LNCaP clone FGC (cell line): ENCODE measurements around the gene ZNF592.

Experiments
- DNase-seq: peaks from one replicate; pipeline ENCODE4 v3.0.0-alpha.2; 2011; ENCODE audit warnings: low read depth
- H3K4me3 ChIP-seq: 2 replicates; pipeline ENCODE4 v1.5.1; 2011; ENCODE audit warnings: mild to moderate bottlenecking, low read depth, low read length, control low read depth
- CTCF ChIP-seq: IDR thresholded peaks from 2 replicates; pipeline ENCODE4 v1.5.1; 2012; ENCODE audit warnings: mild to moderate bottlenecking; ENCODE audit not compliant: control insufficient read depth, insufficient read depth; ENCODE audit errors: extremely low read depth

Gene ZNF592

DNA sequence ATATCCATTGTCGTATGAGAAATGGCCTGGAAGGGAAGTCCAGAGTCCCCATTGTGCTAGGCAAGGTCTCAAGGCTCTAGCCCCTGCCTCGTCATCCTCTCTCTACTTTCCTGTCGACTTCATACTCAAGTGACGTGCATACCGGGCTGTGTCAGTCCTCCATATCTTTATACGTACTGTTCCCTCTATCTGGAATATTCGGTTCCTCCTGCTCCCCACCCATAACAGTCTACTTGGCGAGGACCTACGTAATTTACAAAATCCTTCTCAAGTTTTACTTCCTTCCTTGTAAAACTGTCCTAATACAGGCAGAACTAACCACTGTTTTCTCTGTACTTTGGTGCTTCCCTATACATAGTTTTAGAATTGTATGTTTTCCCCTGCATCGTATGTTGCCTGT lies 66.5 kb downstream of the ZNF592 start:
- DNase-seq: no peak
- TF ChIP-seq CTCF: no peak
- no peak overlapping the region for H3K4me3 ChIP-seq

DNA sequence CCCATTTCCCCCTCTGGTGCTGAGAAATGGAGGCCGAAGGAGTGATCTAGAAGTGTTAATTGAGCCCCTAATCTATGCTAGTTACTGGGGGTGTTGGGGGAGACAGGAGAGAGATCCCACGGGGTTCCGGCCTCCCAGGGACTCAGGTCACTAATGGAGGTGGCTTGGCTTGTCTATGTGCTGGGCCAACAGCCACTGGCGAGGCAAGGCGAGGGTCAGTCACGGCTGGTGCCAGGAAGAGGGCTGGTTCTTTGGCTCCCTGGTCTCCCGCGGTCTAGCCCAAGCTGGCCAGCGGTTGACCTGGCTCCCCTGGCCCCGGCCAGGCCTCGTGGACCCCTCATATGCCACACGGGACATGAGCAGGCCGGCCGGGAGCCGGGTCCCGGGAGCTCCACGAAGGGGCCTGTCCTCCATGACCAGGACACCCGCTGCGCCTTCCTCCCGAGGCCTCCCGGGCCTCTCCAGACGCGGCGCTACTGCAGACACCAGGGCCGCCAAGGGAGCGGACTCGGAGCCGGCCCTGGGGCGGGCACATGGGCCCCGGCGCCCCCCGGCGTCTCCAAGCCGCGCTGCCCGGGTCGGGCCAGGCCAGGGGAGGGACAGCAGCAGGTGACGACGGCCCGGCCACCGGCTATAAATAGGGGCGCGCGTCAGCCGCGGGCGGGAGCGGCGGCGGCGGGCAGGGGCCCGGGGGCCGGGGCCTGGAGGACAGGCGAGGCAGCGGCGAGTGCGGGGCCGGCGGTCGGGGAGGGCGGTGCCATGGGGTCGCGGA lies 68.5 kb downstream of the ZNF592 start, which contains the start of gene ALPK3:
Gene ALPK3, plus strand, starts transcription at position 663 of the 772 bp plus-strand sequence. Its CDS starts 97 bp downstream, at position 760.
- no peak within 1 kb of the TSS for H3K4me3 ChIP-seq
- no peak for DNase-seq
- no peak for TF ChIP-seq CTCF

DNA sequence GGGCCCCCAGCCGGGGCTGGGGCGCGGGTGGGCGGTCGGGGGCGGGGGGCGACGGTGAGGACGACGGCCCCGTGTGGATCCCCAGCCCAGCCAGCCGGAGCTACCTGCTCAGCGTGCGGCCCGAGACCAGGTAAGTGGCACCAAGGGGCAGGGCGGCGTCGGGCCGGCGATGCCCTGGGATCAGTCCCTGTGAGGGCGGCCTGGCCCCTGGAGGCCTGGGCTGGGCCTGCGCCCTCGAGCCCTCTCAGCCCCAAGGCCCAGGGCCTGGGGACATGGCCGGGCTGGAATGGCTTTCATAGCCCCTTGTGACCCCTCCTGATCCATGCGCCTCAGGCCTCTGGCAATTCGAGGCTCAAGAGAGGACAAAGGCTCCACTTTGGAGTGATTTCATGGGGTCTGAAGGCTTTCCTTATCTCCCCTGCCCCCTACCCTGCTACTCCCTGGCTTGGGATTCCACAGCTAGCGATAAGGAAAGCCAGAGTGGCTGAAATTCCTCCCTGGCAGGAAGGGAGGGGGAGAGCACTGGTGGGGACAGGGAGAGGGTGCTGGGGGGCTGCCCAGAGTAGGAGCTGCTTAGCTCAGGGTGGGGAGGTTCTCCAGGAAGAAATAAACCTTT lies 69.2 kb downstream of the ZNF592 start:
- H3K4me3 ChIP-seq: no peak overlapping the region
- DNase-seq: no peak
- no peak for TF ChIP-seq CTCF

- peak; percentile 60 for DNase-seq
- no peak for TF ChIP-seq CTCF
- H3K4me3 ChIP-seq: no peak overlapping the region
Observed at GRCh38 chr15:84818261-84819131, 70.1 kb downstream of the ZNF592 start.

DNA sequence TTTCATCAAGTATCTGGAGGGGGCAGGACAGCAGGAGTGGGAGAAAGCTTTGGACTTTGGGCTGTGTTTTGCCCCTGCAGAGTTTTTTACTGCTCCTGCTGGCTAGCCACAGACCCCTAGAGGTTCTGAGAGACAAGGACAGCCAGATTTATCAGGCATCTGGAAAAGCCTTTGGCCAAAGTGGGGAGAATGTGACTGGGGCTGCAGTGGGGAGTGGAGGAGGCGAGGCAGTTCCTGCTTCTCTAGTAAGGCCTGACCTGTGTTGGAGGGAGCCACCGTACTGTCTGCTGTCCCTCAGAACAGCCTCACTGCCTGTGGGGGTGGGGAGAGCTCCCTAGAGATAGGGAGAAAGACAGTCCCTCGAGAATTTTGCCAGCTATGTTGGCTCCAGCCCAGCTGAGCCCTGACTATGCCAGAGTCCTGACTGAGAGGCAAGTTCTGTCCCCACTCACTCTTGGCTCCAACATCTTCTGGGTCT lies 70.9 kb downstream of the ZNF592 start:
- H3K4me3 ChIP-seq: no peak overlapping the region
- no peak for TF ChIP-seq CTCF
- DNase-seq: no peak

- no peak for DNase-seq
- H3K4me3 ChIP-seq: no peak overlapping the region
- TF ChIP-seq CTCF: no peak
Observed at GRCh38 chr15:84819791-84820190, 71.4 kb downstream of the ZNF592 start.
